IgD-negative memory B cell (primary cell): ENCODE data around the gene RAD51B. TPM values are rescaled to one million over a fixed set of nuclear protein-coding genes. Genes with fewer than 3 reads are reported as not detected.
A peak's percentile ranks its signal among the peaks of the same experiment; 100 is the strongest.

Experiments used
- H3K27ac Mint-ChIP-seq, 3 donors: one replicate each; pipeline ENCODE4 v1.8.0; 2020 to 2022; ENCODE audit warnings: mild to moderate bottlenecking in 3 of 3, mixed read lengths in 3 of 3, moderate library complexity in 1 of 3
- H3K27me3 Mint-ChIP-seq: one replicate; pipeline ENCODE4 v1.8.0; 2021; ENCODE audit warnings: mixed read lengths
- H3K36me3 Mint-ChIP-seq: one replicate; pipeline ENCODE4 v1.8.0; 2020; ENCODE audit warnings: mild to moderate bottlenecking, mixed read lengths
- H3K4me1 Mint-ChIP-seq, 3 donors: one replicate each; pipeline ENCODE4 v1.8.0; 2020 to 2022; ENCODE audit warnings: mixed read lengths in 3 of 3, mild to moderate bottlenecking in 1 of 3
- H3K4me3 Mint-ChIP-seq, 4 donors: one replicate each; pipeline ENCODE4 v1.8.0; 2020 to 2022; ENCODE audit warnings: mild to moderate bottlenecking in 4 of 4, mixed read lengths in 4 of 4, moderate library complexity in 3 of 4
- H3K9me3 Mint-ChIP-seq, 3 donors: one replicate each; pipeline ENCODE4 v1.8.0; 2020 to 2021; ENCODE audit warnings: mixed read lengths in 3 of 3, mild to moderate bottlenecking in 1 of 3
- polyA plus RNA-seq: library from polyadenylated mRNA; unstranded; fragments of 300-500 nt; fragmentation: Illumina TruSeq; gene quantifications from one replicate; pipeline ENCODE4 v1.2.3, GENCODE V29; 2021

RAD51B gene
- polyA plus RNA-seq, 1 donor from 2014 or later, result 24.9 TPM

GRCh38 chr14:68192935-68193334 is 373.4 kb downstream of the RAD51B start:
- H3K27me3 Mint-ChIP-seq, result no peaks in the 10 kb centered on the region
- H3K4me3 Mint-ChIP-seq, result no peak overlapping the region
- no peaks in the 10 kb centered on the region for H3K36me3 Mint-ChIP-seq
- no peaks in the 10 kb centered on the region for H3K4me1 Mint-ChIP-seq
- H3K27ac Mint-ChIP-seq, result peak overlapping the region in 1 of 3 donors; percentile 16
- H3K9me3 Mint-ChIP-seq, result no peaks in the 10 kb centered on the region

GRCh38 chr14:68193970-68194681 is 374.5 kb downstream of the RAD51B start:
- Mint-ChIP-seq H3K27me3 (no peaks in the 10 kb centered on the region), H3K27ac (no peak overlapping the region), H3K36me3 (peaks cover 5% of the 10 kb centered on the region), H3K9me3 (no peaks in the 10 kb centered on the region), H3K4me1 (no peaks in the 10 kb centered on the region), H3K4me3 (no peak overlapping the region)

- Mint-ChIP-seq H3K4me1 (no peaks in the 10 kb centered on the region), H3K9me3 (no peaks in the 10 kb centered on the region), H3K27ac (no peak overlapping the region), H3K27me3 (no peaks in the 10 kb centered on the region), H3K4me3 (no peak overlapping the region), H3K36me3 (peaks cover 5% of the 10 kb centered on the region)
Measured at GRCh38 chr14:68195126-68195525, 375.5 kb downstream of the RAD51B start.

GRCh38 chr14:68198713-68199495 is 379.3 kb downstream of the RAD51B start:
- no peak overlapping the region for H3K27ac Mint-ChIP-seq
- no peak overlapping the region for H3K4me3 Mint-ChIP-seq
- no peaks in the 10 kb centered on the region for H3K9me3 Mint-ChIP-seq
- no peaks in the 10 kb centered on the region for H3K27me3 Mint-ChIP-seq
- H3K4me1 Mint-ChIP-seq, result no peaks in the 10 kb centered on the region
- peaks cover 5% of the 10 kb centered on the region for H3K36me3 Mint-ChIP-seq

- Mint-ChIP-seq H3K27ac (no peak overlapping the region), H3K4me1 (no peaks in the 10 kb centered on the region), H3K27me3 (no peaks in the 10 kb centered on the region), H3K4me3 (no peak overlapping the region), H3K36me3 (peaks cover 5% of the 10 kb centered on the region), H3K9me3 (no peaks in the 10 kb centered on the region)
Measured at GRCh38 chr14:68199554-68200151, 380.1 kb downstream of the RAD51B start.

GRCh38 chr14:68203871-68204270 is 384.3 kb downstream of the RAD51B start:
- peaks cover 0 to 6% (median 2%) of the 10 kb centered on the region in 3 donors for H3K4me1 Mint-ChIP-seq
- H3K9me3 Mint-ChIP-seq, result no peaks in the 10 kb centered on the region
- H3K27me3 Mint-ChIP-seq, result no peaks in the 10 kb centered on the region

GRCh38 chr14:68208218-68208617 is 388.6 kb downstream of the RAD51B start:
- H3K9me3 Mint-ChIP-seq, result no peaks in the 10 kb centered on the region
- H3K36me3 Mint-ChIP-seq, result no peaks in the 10 kb centered on the region
- H3K27me3 Mint-ChIP-seq, result no peaks in the 10 kb centered on the region
- no peak overlapping the region for H3K4me3 Mint-ChIP-seq
- H3K27ac Mint-ChIP-seq, result no peak overlapping the region
- peaks cover 16 to 22% (median 19%) of the 10 kb centered on the region in 3 donors for H3K4me1 Mint-ChIP-seq

More at GRCh38 chr14:68203871-68204270, 384.3 kb downstream of the RAD51B start:
- Mint-ChIP-seq H3K27ac (no peak overlapping the region), H3K4me3 (no peak overlapping the region), H3K36me3 (peaks cover 3% of the 10 kb centered on the region)

GRCh38 chr14:68208626-68209317 is 389.2 kb downstream of the RAD51B start:
- Mint-ChIP-seq H3K4me3 (peak overlapping the region in 1 of 4 donors; percentile 42), H3K9me3 (no peaks in the 10 kb centered on the region), H3K27ac (peak overlapping the region in 1 of 3 donors; percentile 53), H3K36me3 (no peaks in the 10 kb centered on the region), H3K4me1 (peaks cover 19 to 24% (median 22%) of the 10 kb centered on the region in 3 donors), H3K27me3 (no peaks in the 10 kb centered on the region)

- Mint-ChIP-seq H3K4me1 (peaks cover 26 to 31% (median 29%) of the 10 kb centered on the region in 3 donors), H3K27me3 (no peaks in the 10 kb centered on the region), H3K36me3 (no peaks in the 10 kb centered on the region), H3K4me3 (peak overlapping the region; percentile 39 to 87 (median 78)), H3K27ac (peak overlapping the region; percentile 9 to 93 (median 31)), H3K9me3 (no peaks in the 10 kb centered on the region)
Measured at GRCh38 chr14:68210729-68211299, 391.2 kb downstream of the RAD51B start.

- H3K4me3 Mint-ChIP-seq, result no peak overlapping the region
- no peaks in the 10 kb centered on the region for H3K27me3 Mint-ChIP-seq
- peak overlapping the region; percentile 7 to 93 (median 9) for H3K27ac Mint-ChIP-seq
- no peaks in the 10 kb centered on the region for H3K9me3 Mint-ChIP-seq
- no peaks in the 10 kb centered on the region for H3K36me3 Mint-ChIP-seq
- peaks cover 27 to 32% (median 30%) of the 10 kb centered on the region in 3 donors for H3K4me1 Mint-ChIP-seq
Measured at GRCh38 chr14:68211421-68211820, 391.8 kb downstream of the RAD51B start.

GRCh38 chr14:68211886-68212285 is 392.3 kb downstream of the RAD51B start:
- H3K36me3 Mint-ChIP-seq, result no peaks in the 10 kb centered on the region
- H3K27me3 Mint-ChIP-seq, result no peaks in the 10 kb centered on the region
- H3K4me3 Mint-ChIP-seq, result no peak overlapping the region
- H3K9me3 Mint-ChIP-seq, result no peaks in the 10 kb centered on the region
- H3K4me1 Mint-ChIP-seq, result peaks cover 27 to 33% (median 30%) of the 10 kb centered on the region in 3 donors
- no peak overlapping the region for H3K27ac Mint-ChIP-seq

GRCh38 chr14:68212361-68212760 is 392.8 kb downstream of the RAD51B start:
- H3K4me3 Mint-ChIP-seq, result no peak overlapping the region
- peaks cover 27 to 36% (median 30%) of the 10 kb centered on the region in 3 donors for H3K4me1 Mint-ChIP-seq
- no peaks in the 10 kb centered on the region for H3K27me3 Mint-ChIP-seq
- H3K36me3 Mint-ChIP-seq, result no peaks in the 10 kb centered on the region
- no peaks in the 10 kb centered on the region for H3K9me3 Mint-ChIP-seq
- no peak overlapping the region for H3K27ac Mint-ChIP-seq

- Mint-ChIP-seq H3K4me1 (peaks cover 24 to 30% (median 26%) of the 10 kb centered on the region in 3 donors), H3K36me3 (no peaks in the 10 kb centered on the region), H3K27ac (no peak overlapping the region), H3K27me3 (no peaks in the 10 kb centered on the region), H3K9me3 (no peaks in the 10 kb centered on the region), H3K4me3 (no peak overlapping the region)
Measured at GRCh38 chr14:68214431-68214830, 394.9 kb downstream of the RAD51B start.

- H3K36me3 Mint-ChIP-seq, result peaks cover 2% of the 10 kb centered on the region
- H3K27ac Mint-ChIP-seq, result peak overlapping the region in 2 of 3 donors; percentile 30 to 68
- H3K27me3 Mint-ChIP-seq, result no peaks in the 10 kb centered on the region
- H3K9me3 Mint-ChIP-seq, result no peaks in the 10 kb centered on the region
- peaks cover 20 to 27% (median 20%) of the 10 kb centered on the region in 3 donors for H3K4me1 Mint-ChIP-seq
- H3K4me3 Mint-ChIP-seq, result no peak overlapping the region
Measured at GRCh38 chr14:68215629-68216028, 396.1 kb downstream of the RAD51B start.
